HG03135 (cell line): ENCODE measurements around the gene ACTL9.

Source experiments
- ATAC-seq: cut with Tn5 transposase; IDR thresholded peaks from one replicate; pipeline ENCODE4 v1.9.1; 2021; ENCODE audit warnings: mild to moderate bottlenecking, moderate library complexity; ENCODE audit not compliant: unreplicated experiment

Gene ACTL9

DNA sequence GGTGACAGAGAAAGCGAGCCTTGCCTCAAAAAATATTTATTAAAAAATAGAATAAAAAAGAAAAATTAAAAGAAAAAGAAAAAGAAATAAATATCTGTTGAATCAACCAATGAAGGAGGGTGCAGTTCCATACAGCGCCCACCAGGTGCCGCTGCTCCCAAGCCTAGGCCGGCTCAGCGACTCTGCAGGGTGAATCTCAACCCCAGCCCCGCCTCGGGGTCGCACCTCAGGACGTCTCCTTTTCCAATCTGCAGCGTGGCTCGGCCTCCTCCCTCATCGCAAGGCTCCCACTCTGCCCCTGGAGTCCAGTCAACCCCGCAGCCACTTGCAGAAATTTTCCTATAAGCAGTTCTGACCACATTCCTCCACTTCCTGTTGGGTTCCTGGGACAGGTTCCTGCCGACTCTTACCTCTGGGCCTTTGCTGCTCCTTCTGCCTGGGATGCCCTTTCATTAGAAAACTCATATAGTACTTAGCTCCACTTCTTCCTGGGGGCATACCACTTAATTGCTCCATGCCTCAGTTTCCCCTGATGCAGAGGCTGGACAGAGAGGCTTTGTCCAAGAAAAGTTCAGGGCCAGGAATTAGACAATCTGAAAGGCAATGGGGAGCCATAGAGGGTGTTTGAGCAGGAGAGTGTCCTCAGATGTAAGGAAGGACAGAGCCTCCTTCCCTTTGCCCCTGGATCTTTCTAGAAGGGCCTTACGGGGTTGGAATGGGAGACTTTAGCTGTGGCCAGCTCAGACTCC, 43.8 kb downstream of the ACTL9 start:
- no peak for ATAC-seq

DNA sequence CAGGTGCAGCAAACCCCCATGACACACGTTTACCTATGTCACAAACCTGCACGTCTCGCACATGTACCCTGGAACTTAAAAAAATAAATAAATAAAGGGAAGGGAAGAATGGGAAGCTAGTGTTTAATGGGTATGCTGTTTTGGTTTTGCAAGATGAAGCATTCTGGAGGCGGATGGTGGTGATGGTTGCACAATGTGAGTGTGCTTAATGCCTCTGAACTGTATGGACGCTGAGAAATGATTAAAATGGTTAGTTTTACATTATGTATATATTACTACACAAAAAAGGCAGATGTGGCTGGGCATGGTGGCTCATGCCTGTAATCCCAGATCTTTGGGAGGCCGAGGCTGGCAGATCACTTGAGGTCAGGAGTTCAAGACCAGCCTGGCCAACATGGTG, 50.4 kb downstream of the ACTL9 start:
- no peak for ATAC-seq
